Lower lobe of right lung (tissue), 2 donors: ENCODE results near the gene CDX2. TPM values are rescaled to one million over a fixed set of nuclear protein-coding genes. Genes with fewer than 3 reads are reported as not detected.

Experiments used
- ATAC-seq, 2 donors: fragments of 200-7000 bp; cut with Tn5 transposase; one replicate each; pipeline ENCODE4 v1.9.1; 2020 to 2022; ENCODE audit warnings: mild to moderate bottlenecking in 2 of 2, moderate library complexity in 2 of 2
- DNase-seq: peaks from one replicate; pipeline ENCODE4 v3.0.0-alpha.2; 2020
- H3K27ac ChIP-seq: fragments of 200-600 bp; one replicate; pipeline ENCODE4 v1.8.0; 2022
- H3K27me3 ChIP-seq: fragments of 200-600 bp; one replicate; pipeline ENCODE4 v1.8.0; 2022; ENCODE audit warnings: low read depth
- H3K36me3 ChIP-seq: fragments of 200-600 bp; one replicate; pipeline ENCODE4 v1.8.0; 2022; ENCODE audit warnings: mild to moderate bottlenecking
- H3K4me1 ChIP-seq: fragments of 200-600 bp; one replicate; pipeline ENCODE4 v1.8.0; 2022
- H3K4me3 ChIP-seq: fragments of 200-600 bp; one replicate; pipeline ENCODE4 v1.8.0; 2022; ENCODE audit warnings: mild to moderate bottlenecking
- H3K9me3 ChIP-seq: fragments of 200-600 bp; one replicate; pipeline ENCODE4 v1.8.0; 2022
- intact Hi-C: fragments of 100-400 bp; cut with DNase I; formaldehyde crosslinking; loops from one replicate; pipeline ENCODE4 v1.11.0; 2022
- total RNA-seq: library from RNA; stranded (reverse); fragmentation: NEBNext Ultra II Directional; extraction: Animal tissue kit (Norgen Biotek cat#: 25700); gene quantifications from one replicate; pipeline ENCODE4 v1.2.1, GENCODE V29; 2021
- TF ChIP-seq, protein P1 (sequence below): fragments of 200-600 bp; IDR thresholded peaks from one replicate; pipeline ENCODE4 v1.8.0; 2022; ENCODE audit warnings: antibody characterized with exemption, mild to moderate bottlenecking
- donor health status: DM: no; HTN: yes; CAD: no; lungs with severe emphysema.

Gene CDX2
- total RNA-seq, 1 donor from 2014 or later: not detected

DNA sequence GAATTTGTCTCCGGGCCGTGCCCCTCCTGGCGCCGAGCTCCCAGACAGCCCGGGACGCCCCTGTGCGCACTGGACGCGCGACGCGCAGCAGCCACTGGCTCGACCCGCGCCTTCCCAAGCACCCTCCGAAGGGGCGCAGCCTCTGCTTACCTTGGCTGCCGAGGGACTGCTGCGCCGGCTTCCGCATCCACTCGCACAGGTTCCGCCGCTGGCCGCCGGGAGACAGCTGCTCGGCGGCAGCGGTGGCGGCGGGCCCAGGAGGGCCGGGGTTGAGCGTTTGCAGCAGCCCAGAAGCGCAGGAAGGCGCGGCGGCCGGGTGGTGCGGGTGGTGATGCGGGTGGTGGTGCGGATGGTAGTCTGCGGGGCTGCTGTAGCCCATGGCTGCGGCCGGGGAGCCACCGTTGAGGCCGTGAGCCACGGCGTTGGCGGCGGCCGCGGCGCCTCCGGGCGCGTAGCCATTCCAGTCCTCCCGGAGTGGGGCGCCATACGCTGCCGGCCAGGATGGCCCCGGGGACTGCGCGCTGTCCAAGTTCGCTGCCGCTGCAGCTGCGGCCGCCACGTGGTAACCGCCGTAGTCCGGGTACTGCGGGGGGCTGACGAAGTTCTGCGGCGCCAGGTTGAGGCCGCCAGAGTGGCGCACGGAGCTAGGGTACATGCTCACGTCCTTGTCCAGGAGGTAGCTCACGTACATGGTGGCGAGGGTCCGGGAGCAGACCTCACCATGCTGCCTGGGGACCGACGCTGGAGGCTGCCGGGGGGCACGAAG lies 616 bp downstream of the CDX2 start:
- Histone ChIP-seq H3K9me3 (no peaks in the 10 kb centered on the region), H3K4me3 (no peak overlapping the region), H3K4me1 (peaks cover 22% of the 10 kb centered on the region), H3K27me3 (peaks cover 100% of the 10 kb centered on the region), H3K27ac (no peak overlapping the region), H3K36me3 (no peaks in the 10 kb centered on the region)
- TF ChIP-seq, protein P1, sequence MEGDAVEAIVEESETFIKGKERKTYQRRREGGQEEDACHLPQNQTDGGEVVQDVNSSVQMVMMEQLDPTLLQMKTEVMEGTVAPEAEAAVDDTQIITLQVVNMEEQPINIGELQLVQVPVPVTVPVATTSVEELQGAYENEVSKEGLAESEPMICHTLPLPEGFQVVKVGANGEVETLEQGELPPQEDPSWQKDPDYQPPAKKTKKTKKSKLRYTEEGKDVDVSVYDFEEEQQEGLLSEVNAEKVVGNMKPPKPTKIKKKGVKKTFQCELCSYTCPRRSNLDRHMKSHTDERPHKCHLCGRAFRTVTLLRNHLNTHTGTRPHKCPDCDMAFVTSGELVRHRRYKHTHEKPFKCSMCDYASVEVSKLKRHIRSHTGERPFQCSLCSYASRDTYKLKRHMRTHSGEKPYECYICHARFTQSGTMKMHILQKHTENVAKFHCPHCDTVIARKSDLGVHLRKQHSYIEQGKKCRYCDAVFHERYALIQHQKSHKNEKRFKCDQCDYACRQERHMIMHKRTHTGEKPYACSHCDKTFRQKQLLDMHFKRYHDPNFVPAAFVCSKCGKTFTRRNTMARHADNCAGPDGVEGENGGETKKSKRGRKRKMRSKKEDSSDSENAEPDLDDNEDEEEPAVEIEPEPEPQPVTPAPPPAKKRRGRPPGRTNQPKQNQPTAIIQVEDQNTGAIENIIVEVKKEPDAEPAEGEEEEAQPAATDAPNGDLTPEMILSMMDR: no peak
- ATAC-seq (no peak), DNase-seq (no peak)
- intact Hi-C loops: no loop called here

DNA sequence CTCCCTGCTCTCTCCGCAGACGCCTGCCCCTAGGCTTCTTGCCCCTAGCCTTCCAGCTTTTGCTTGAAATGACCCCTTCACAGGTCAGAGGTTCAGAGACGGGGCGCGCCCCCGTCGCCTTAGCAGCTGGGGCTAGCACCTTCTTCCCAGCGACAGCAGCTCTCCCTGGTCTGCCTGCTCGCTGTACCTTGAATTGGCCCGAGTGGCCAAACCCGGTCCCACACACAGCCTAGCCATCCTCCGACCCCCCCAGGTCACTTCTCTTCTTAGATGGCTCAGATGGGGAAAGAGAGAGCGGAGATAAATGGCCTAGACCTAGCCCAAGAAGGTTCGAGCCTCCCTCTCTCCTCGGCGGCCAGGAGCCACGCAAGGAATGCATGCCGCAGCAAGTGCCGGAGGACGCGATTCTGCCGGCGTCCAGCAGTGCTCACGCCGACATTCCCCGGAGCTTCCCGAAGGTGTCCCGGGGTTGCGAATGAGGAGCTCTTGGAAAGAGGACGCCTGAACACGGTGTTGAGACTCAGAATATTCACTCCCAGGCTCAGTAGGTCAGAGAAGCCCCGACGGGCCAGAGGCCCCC lies 1.3 kb downstream of the CDX2 start:
- TF ChIP-seq, protein P1: no peak
- intact Hi-C loops: no loop called here
- H3K36me3 ChIP-seq: no peaks in the 10 kb centered on the region
- DNase-seq (no peak), ATAC-seq (no peak)
- peaks cover 100% of the 10 kb centered on the region for H3K27me3 ChIP-seq
- no peaks in the 10 kb centered on the region for H3K9me3 ChIP-seq
- no peak overlapping the region for H3K4me3 ChIP-seq
- peaks cover 22% of the 10 kb centered on the region for H3K4me1 ChIP-seq
- H3K27ac ChIP-seq: no peak overlapping the region

DNA sequence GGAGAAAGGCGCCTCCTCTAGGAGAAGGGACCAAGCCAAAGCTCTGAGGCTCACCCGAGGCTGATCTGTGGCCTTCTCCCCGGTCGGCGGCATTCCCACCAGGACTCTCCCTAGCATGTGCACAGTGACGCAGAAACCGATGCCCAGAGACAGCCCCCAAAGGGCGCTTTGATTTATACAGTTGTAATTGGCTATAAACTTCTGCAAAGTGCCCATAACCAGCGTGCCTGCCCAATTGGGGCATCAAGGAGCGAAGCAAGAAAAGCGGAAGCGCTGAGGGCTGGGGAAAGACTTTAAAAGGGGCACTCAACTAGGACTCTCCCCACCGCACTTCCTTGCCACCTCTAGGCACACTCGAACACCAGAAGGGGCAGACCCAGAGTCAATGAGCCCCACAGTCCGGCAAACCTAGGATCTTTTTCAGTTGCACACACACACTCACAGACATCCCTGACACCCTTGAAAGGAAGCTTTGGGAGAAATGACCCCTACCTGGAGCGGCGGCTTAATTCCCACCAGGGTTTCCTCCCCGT lies 1.8 kb downstream of the CDX2 start:
- Histone ChIP-seq H3K9me3 (no peaks in the 10 kb centered on the region), H3K4me1 (peaks cover 22% of the 10 kb centered on the region), H3K36me3 (no peaks in the 10 kb centered on the region), H3K27me3 (peaks cover 100% of the 10 kb centered on the region), H3K27ac (no peak overlapping the region), H3K4me3 (no peak overlapping the region)
- TF ChIP-seq, protein P1: no peak
- intact Hi-C loops: no loop called here
- DNase-seq (no peak), ATAC-seq (no peak)

DNA sequence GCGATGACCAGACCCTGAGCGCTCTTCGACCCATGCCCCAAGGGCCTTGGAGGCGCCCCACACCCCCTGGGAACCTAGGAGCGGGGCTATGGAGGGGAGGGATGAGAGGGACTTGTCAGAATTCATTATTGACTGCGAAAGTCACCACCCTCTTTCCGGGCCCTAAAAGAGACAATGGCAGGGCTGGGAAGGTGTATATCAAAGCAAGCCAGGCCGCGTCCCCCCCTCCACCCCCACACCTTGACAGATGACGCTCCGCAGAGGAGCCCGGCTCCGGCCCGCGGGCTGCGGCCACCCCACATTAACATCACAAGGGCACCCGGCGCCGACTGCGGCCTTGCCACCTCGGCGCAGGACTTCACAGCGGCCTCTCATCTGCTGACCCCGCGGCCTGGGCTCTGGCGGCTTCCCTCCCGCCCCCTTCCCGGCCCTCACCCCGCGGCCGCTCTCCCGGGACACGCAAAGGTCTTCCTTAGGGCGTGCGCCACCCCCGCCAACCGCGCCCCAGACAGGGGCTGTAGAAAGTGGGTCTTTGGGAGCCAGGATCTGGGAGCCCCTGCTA lies 2.4 kb downstream of the CDX2 start:
- no peak for DNase-seq
- peaks cover 98% of the 10 kb centered on the region for H3K27me3 ChIP-seq
- H3K4me1 ChIP-seq: peaks cover 22% of the 10 kb centered on the region

More for the DNA sequence above, 2.4 kb downstream of the CDX2 start:
- Histone ChIP-seq H3K4me3 (no peak overlapping the region), H3K9me3 (no peaks in the 10 kb centered on the region), H3K36me3 (no peaks in the 10 kb centered on the region), H3K27ac (no peak overlapping the region)
- TF ChIP-seq, protein P1: no peak
- no peak for ATAC-seq
- intact Hi-C loops: no loop called here
